ENCODE measurements around the gene GLIS1. TPM values are rescaled to one million over a fixed set of nuclear protein-coding genes. Genes with fewer than 3 reads are reported as not detected.

GLIS1 gene
- total and polyA plus RNA-seq, 2 of the 8 experiments (the other 6 are each of a cell fraction or from before 2014, with no cell fraction given): 0.15 to 0.22 TPM

- TF ChIP-seq SIN3A (conservative IDR thresholded peaks at IDR 0.05 in 1 of 2, IDR thresholded peaks at IDR 0.05 in 1 of 2; ENCODE audit: low read depth in 1 of 2, low read length in 2 of 2): no peak
- TF ChIP-seq SIRT6 (IDR thresholded peaks at IDR 0.05; ENCODE audit: low read length): no peak
- no peak for TF ChIP-seq CTBP2 (IDR thresholded peaks at IDR 0.05; ENCODE audit: borderline replicate concordance, insufficient read depth, insufficient read length, low read length)
- TF ChIP-seq RXRA (IDR thresholded peaks at IDR 0.05; ENCODE audit: insufficient read depth, low read depth, low read length): no peak
- no peak for TF ChIP-seq ASH2L (IDR thresholded peaks at IDR 0.05; ENCODE audit: low read length)
- no peak for TF ChIP-seq BRCA1 (IDR thresholded peaks at IDR 0.05; ENCODE audit: low read depth, low read length)
These were observed 140.0 kb downstream of the GLIS1 start (continued) for GRCh38 chr1:53598966-53599365.

Data from H1 (cell line).